CD4-positive, alpha-beta T cell treated with Interleukin-1 beta for 1 hour (primary cell): ENCODE data around the gene RLF.

Experiments used
- DNase-seq, 2 donors: peaks; one replicate each; pipeline ENCODE4 v3.0.0-alpha.2; 2020 to 2022

The RLF gene

GRCh38 chr1:40239626-40240025 lies 78.4 kb downstream of the RLF start:
- DNase-seq: no peak

GRCh38 chr1:40240390-40240789 lies 79.2 kb downstream of the RLF start:
- DNase-seq: no peak

DNA sequence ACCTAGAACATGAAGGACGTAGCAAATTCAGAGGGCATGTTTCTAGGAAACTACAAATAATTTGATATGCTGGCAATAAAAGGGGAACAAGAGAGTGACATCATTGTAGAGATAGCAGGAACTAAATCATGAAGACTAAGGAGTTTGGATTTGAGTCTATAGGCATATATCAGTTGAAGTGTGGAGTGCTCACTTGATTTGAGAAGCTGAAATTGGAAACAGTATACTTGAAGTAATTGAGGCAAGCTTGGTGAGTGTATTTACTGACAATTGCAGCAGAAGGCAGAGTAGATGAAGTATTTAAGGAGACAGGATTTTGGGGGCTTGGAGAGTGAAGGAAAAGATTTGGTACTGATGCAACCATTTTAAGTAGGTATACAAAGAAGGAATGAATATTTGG lies 80.2 kb downstream of the RLF start:
- no peak for DNase-seq

- no peak for DNase-seq
These were observed 82.2 kb downstream of the RLF start for GRCh38 chr1:40243351-40243750.

DNA sequence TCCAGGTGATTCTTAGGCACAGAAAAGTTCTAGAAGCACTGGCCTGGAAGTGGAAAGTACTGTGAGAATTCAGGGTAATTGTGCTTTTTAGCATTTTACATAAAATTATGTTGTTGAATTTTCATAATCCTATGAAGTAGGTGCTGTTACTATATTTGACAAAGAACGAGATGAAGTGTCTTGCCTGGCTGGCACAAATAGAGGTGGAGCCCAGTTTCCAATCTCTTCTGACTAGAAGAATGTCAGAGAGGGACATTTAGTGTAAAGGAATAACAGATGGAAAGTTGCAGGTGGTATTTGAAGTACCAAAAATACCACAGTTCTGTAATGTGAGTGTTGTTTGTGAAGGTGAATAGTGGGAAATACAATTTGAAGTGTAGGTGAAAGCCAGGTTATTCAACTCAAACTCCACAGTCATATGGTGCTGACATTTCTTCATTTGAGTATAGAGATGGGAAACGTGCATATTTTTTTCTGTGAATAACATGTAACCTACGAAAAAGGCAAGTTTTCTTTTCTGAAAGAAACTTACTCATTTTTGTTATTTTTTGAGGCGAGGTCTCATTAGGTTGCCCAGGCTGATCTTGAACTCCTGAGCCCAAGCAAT lies 83.1 kb downstream of the RLF start:
- no peak for DNase-seq

DNA sequence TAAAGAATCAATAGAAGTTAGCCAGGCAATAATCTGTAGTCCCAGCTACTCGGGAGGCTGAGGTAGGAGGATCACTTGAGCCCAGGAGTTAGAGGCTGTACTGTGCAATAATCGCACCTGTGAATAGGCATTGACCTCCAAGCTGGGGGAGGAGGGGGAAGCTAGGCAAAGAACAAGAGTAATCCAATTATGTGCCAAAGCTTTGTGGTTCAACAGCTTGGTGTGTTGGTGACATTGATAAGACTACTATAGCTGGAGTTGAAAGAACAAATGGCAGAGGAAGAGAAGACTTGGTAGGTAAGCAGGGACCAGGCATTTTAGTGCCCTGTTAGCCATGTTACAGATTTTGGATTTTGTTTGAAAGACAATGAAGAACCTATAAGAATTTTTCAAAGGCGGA lies 84.5 kb downstream of the RLF start:
- DNase-seq: no peak

- no peak for DNase-seq
These were observed 86.5 kb downstream of the RLF start, which contains the start of gene TMCO2 for GRCh38 chr1:40247655-40248054. TMCO2 (plus strand) TSS chr1:40247937; CDS start chr1:40247994, 57 bp downstream.

GRCh38 chr1:40248412-40248811 lies 87.2 kb downstream of the RLF start:
- no peak for DNase-seq

DNA sequence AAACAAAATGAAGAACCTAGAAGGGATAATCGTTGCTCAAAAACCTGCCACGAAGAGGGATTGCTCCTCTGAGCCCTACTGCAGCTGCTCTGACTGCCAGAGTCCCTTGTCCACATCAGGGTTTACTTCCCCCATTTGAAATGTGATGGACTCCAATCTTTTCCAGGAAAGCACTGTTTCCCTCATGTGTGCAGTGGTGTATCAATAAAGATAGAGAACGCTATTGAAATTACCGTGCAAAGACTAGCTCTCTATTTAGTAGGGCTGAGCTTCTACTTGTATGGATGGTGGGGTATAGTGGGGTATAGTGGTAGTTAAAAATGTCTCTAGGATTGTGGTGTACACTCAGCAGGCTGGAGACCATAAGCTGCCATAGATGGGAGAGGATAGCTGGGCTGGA lies 90.3 kb downstream of the RLF start:
- no peak for DNase-seq

GRCh38 chr1:40252601-40253000 lies 91.4 kb downstream of the RLF start:
- DNase-seq: no peak

- no peak for DNase-seq
These were observed 94.0 kb downstream of the RLF start for GRCh38 chr1:40255231-40255630.

DNA sequence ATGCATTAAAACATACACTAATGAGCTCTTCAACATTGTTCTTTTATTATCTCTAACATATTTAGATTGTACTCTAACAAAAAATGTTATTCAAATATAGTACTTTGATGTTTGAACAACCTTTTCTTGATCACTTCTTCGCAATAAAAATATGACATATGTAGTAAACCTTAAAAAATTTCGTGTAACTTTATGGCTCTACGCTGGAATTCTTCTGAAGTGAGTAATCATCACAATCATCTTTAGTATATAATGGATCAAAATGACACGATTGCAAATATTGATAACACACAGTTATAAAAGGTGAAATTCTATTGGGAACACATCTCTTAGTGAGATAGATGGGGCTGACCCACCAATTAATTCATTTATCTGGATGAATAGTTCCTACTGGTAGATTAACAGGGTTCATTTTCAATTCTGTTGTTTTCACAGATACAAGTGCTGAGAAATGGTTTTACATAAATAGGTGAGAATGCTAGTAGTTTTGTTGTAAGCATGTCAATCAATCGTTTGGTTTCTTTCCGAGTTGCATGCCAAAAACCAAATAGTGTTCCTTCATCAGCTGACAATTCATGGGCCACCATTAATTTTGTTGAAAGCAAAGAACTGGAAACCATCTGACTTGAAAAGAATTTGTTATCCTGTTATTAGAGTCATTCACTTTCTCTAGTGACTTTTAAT lies 95.4 kb downstream of the RLF start:
- DNase-seq: no peak

DNA sequence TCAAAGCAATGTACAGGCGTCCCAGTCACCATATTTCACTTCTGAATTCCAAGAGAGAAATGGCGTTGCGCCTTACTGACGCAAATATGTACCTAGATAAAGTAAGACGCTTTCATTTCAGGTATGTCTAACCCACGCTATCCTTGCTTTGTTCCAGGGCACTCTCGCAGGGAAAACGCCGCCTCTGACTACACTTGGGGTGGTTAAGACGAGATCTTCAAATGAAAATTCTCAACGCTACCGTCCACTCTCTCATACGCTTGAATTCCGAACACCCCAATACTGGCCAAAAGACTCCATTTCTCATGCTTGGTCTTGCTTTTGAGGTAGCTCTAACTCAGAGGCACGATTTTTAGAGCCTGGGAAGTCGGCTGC lies 96.1 kb downstream of the RLF start:
- no peak for DNase-seq

GRCh38 chr1:40257688-40258444 lies 96.7 kb downstream of the RLF start, which contains the start of gene ZMPSTE24:
ZMPSTE24 (plus strand) TSS chr1:40258236; CDS start chr1:40258272, 36 bp downstream.
- peak; percentile 97 to 98 for DNase-seq

GRCh38 chr1:40258445-40258769 lies 97.2 kb downstream of the RLF start:
- no peak for DNase-seq

- DNase-seq: no peak
These were observed 103.2 kb downstream of the RLF start for GRCh38 chr1:40264354-40264781.

DNA sequence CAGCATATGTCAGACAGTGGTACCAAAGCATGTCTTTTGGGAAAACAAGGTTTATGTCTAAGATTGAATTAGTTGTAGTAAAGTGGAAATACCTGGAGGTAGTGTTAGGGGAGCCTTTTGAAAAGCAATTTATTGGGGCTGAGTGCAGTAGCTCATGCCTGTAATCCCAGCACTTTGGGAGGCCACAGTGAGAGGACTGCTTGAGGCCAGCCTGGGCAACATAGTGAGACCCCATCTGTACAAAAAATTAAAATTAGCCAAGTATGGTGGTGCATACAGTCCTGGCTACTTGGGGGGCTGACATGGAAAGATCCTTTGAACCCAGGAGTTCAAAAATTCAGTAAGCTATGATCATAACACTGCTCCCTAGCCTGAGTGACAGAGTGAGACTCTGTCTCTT lies 104.1 kb downstream of the RLF start:
- no peak for DNase-seq

DNA sequence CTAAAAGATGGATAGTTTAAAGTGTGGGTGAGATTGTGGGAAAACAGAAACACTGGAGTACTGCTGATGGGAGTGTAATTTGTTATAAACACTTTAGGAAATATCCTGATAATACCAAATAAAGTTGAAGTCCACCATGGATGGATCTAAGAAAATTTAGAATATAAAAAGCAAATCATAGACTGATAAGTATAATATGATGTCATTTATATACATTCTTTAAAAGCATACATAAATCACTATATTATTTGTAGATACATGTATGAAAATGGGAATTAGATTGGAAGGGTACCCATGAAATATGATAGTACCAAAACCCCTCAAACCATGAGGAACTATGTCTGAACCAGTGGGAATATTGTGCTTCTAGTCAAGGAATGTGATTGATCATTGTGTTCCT lies 104.7 kb downstream of the RLF start:
- no peak for DNase-seq

DNA sequence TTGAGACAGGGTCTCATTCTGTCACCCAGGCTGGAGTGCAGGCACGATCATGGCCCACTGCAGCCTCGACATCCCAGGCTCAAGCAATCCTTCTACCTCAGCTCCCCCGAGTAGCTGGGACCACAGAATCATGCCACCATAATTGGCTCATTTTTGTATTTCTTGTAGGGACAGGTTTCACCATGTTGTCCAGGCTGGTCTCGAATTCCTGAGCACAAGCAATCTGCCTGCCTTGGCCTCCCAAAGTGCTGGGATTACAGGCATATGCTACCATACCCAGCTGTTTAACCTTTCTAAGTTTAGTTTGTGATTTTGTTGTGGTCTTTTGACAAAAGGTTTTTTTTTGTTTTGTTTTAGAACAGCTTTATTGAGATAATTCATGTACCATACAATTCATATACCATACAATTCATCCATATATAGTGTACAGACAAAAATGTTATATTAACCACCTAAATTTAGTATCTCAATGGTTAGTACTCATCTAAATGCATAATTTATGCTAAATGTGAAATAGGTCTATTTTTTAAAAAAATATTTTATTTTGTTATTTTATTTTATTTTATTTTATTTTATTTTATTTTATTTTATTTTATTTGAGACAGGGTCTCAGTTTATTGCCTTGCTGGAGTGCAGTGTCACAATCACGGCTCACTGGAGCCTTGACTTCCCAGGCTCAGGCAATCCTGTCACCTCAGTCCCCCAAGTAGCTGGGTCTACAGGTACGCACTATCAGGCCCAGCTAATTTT lies 105.8 kb downstream of the RLF start:
- DNase-seq: no peak

GRCh38 chr1:40267767-40268187 lies 106.6 kb downstream of the RLF start:
- DNase-seq: no peak

DNA sequence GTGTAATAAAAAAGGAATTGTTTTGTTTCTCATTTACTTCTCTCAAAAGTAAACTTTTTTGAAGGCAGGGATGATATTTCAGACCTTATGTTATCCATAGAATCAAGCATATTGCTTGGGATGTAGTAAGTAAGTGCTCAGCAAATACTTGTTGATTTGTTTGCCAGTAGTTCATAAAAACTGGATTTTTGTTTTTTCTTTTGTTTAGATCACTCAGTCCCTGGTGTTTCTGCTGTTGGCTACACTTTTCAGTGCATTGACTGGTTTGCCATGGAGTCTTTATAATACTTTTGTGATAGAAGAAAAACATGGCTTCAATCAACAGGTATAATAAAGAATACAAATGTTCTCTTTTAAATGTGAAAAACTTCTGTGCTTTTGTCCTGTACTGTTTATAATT lies 107.0 kb downstream of the RLF start:
- no peak for DNase-seq

DNA sequence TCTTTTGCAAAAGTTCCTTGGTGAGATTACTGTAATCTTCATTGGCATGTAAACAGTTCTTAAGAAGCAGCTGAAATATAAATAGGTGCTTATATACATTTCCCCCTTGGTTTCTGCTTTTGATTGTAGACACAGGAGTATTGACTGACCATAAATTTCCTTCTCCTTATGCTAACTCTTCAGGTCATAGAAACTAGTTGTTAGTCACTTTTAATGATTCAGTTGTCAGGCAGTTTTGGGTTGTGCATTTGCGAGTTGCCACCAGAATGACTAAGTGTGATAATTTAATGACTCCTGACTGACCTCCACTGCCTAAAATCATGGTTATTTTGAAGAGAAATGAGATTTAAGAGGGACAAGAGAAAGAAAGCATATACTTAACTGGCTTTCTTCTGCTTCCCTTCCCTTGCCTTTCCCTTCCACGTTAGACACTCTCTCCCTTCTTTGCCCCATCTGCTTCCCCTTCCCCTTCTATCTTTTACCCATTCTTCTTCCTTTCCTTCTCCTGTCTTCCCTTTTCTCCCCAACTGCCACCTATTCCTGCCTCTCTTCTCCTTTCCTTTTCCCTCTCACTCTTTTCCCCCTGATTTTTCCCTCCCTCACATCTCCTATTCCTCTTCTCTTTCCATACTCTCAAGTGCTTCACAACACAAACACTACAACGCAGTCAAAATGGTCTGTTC lies 109.1 kb downstream of the RLF start:
- DNase-seq: no peak
